Panc1 (cell line): ENCODE data around the gene CCSER2. TPM values are rescaled to one million over a fixed set of nuclear protein-coding genes. Genes with fewer than 3 reads are reported as not detected.

Experiments
- ATAC-seq: fragments of 200-7000 bp; cut with Tn5 transposase; 2 replicates; pipeline ENCODE4 v1.9.1; 2020; ENCODE audit warnings: mild to moderate bottlenecking, moderate library complexity
- BruUV-seq: library from RNA; stranded (reverse); fragments of 400-500 nt; replicated peaks from 2 replicates; lab custom pipeline; 2021; lab: Mats Ljungman, UMichigan
- CTCF ChIA-PET: fragments of 300-600 bp; sonication (Branson Sonifier 250); formaldehyde crosslinking; loops from one replicate; lab custom pipeline; 2022; ENCODE audit warnings: antibody characterized with exemption; lab: Charles Lee
- POLR2A ChIA-PET: fragments of 300-600 bp; sonication (Branson Sonifier 250); formaldehyde crosslinking; loops from one replicate; lab custom pipeline; 2022; ENCODE audit warnings: antibody characterized with exemption; lab: Charles Lee
- DNase-seq: peaks from one replicate; pipeline ENCODE4 v3.0.0-alpha.2; 2010; ENCODE audit warnings: low read depth, low spot score
- H3K27ac ChIP-seq: 2 replicates; pipeline ENCODE4 v1.5.1; 2011; ENCODE audit warnings: mild to moderate bottlenecking, low read length, inconsistent platforms
- H3K27me3 ChIP-seq: fragments of 200-500 bp; sonication (Bioruptor generic); 2 replicates; pipeline ENCODE4 v1.6.0; 2014; ENCODE audit warnings: low read length, inconsistent platforms; ENCODE audit not compliant: control insufficient read depth, insufficient read depth
- H3K36me3 ChIP-seq: fragments of 200-500 bp; sonication (Bioruptor generic); 2 replicates; pipeline ENCODE4 v1.5.1; 2014; ENCODE audit warnings: inconsistent platforms, mild to moderate bottlenecking, low read length, moderate library complexity; ENCODE audit not compliant: control insufficient read depth, insufficient read depth
- H3K4me1 ChIP-seq: 2 replicates; pipeline ENCODE4 v1.5.1; 2011; ENCODE audit warnings: inconsistent platforms, mild to moderate bottlenecking, low read length, moderate library complexity; ENCODE audit not compliant: control insufficient read depth, insufficient read depth
- H3K4me3 ChIP-seq, 2 experiments: 2 replicates each; pipeline ENCODE4 v1.5.1; 2011 to 2012; ENCODE audit warnings: low read depth in 2 of 2, low read length in 2 of 2, mild to moderate bottlenecking in 2 of 2, inconsistent platforms in 1 of 2, moderate library complexity in 1 of 2
- H3K9me3 ChIP-seq: fragments of 200-500 bp; sonication (Bioruptor generic); 2 replicates; pipeline ENCODE4 v1.5.1; 2014; ENCODE audit warnings: low read depth, mild to moderate bottlenecking, inconsistent platforms, low read length, moderate library complexity; ENCODE audit not compliant: control insufficient read depth, insufficient read depth
- CTCF ChIP-seq: fragments of 450-650 bp; IDR thresholded peaks from 2 replicates; pipeline ENCODE4 v1.5.1; 2017; ENCODE audit warnings: mild to moderate bottlenecking
- POLR2AphosphoS5 ChIP-seq: IDR thresholded peaks from 2 replicates; pipeline ENCODE4 v1.6.1; 2012; ENCODE audit warnings: mild to moderate bottlenecking, low read depth, low read length, moderate library complexity
- REST ChIP-seq, 2 experiments: IDR thresholded peaks; 2 replicates each; pipeline ENCODE4 v1.6.1; 2011 to 2012; ENCODE audit warnings: low read depth in 2 of 2, control low read depth in 1 of 2, low read length in 1 of 2, mild to moderate bottlenecking in 1 of 2, moderate library complexity in 1 of 2; ENCODE audit not compliant: insufficient read depth in 1 of 2
- SIN3A ChIP-seq: IDR thresholded peaks from 2 replicates; pipeline ENCODE4 v1.6.1; 2012; ENCODE audit warnings: low read depth, mild to moderate bottlenecking, low read length, moderate library complexity, borderline replicate concordance; ENCODE audit not compliant: insufficient read depth
- TCF7L2 ChIP-seq: IDR thresholded peaks from 2 replicates; pipeline ENCODE4 v1.6.1; 2011; ENCODE audit warnings: mild to moderate bottlenecking, low read depth, low read length, inconsistent platforms
- in situ Hi-C: cut with HindIII; loops from 2 replicates; pipeline ENCODE4 v1.10.0; 2016; ENCODE audit warnings: low sequenced_read_pairs, low pct_unique_long_range_greater_than_20kb
- intact Hi-C: fragments of 100-400 bp; cut with micrococcal nuclease; formaldehyde crosslinking; loops from one replicate; pipeline ENCODE4 v1.10.0; 2022; ENCODE audit not compliant: unreplicated experiment
- total RNA-seq: library from RNA; stranded (reverse); gene quantifications from one replicate; pipeline ENCODE4 v1.2.1, GENCODE V29; 2021; ENCODE audit not compliant: unreplicated experiment

CCSER2 gene
- total RNA-seq, 1 experiment from 2014 or later, result 63.7 TPM

- POLR2A ChIA-PET, result no interaction called here
- ATAC-seq (no peak), DNase-seq (no peak)
- in situ Hi-C loops, result no loop called here
- H3K27ac ChIP-seq, result no peak overlapping the region
- no peaks in the 10 kb centered on the region for H3K9me3 ChIP-seq
- no TSS peak for BruUV-seq
- no peaks in the 10 kb centered on the region for H3K4me1 ChIP-seq
- intact Hi-C loops, result no loop called here
- CTCF ChIA-PET, result no interaction called here
- peaks cover 22% of the 10 kb centered on the region for H3K27me3 ChIP-seq
- no peak overlapping the region for H3K4me3 ChIP-seq
- no peaks in the 10 kb centered on the region for H3K36me3 ChIP-seq
- TF ChIP-seq CTCF (no peak), SIN3A (no peak), POLR2AphosphoS5 (no peak), TCF7L2 (no peak), REST (IDR thresholded peaks at IDR 0.05; ENCODE audit: insufficient read depth in 1 of 2, low read depth in 2 of 2, low read length in 1 of 2) (no peak)
These were observed 235.0 kb downstream of the CCSER2 start for GRCh38 chr10:84563355-84563754.

GRCh38 chr10:84563868-84564267 lies 235.5 kb downstream of the CCSER2 start:
- TF ChIP-seq CTCF (no peak), SIN3A (no peak), POLR2AphosphoS5 (no peak), TCF7L2 (no peak), REST (IDR thresholded peaks at IDR 0.05; ENCODE audit: insufficient read depth in 1 of 2, low read depth in 2 of 2, low read length in 1 of 2) (no peak)
- Histone ChIP-seq H3K9me3 (no peaks in the 10 kb centered on the region), H3K36me3 (no peaks in the 10 kb centered on the region), H3K27ac (no peak overlapping the region), H3K27me3 (peaks cover 22% of the 10 kb centered on the region), H3K4me1 (no peaks in the 10 kb centered on the region), H3K4me3 (no peak overlapping the region)
- ATAC-seq (no peak), DNase-seq (no peak)
- intact Hi-C loops, result no loop called here
- CTCF ChIA-PET, result no interaction called here
- POLR2A ChIA-PET, result interaction anchor here (0.6 kb wide), 1 partner anchor 29 kb away, joined by 3 read pairs; no protein-coding TSS in a partner anchor
- no TSS peak for BruUV-seq
- in situ Hi-C loops, result no loop called here
